GM21367 (cell line): ENCODE data around the gene TMEM39B.
"Not testable (repeated sequence)": the region's sequence is repeated elsewhere in the genome, so short reads cannot be mapped to it uniquely, and the experiment has no call there.

Experiments
- ATAC-seq: cut with Tn5 transposase; IDR thresholded peaks from one replicate; pipeline ENCODE4 v1.9.1; 2021; ENCODE audit not compliant: unreplicated experiment

The TMEM39B gene

GRCh38 chr1:32068957-32069588, 3.7 kb upstream of the TMEM39B start:
- no peak for ATAC-seq

GRCh38 chr1:32071758-32072621, 749 bp upstream of the TMEM39B start:
- no peak for ATAC-seq

GRCh38 chr1:32073299-32074229, 825 bp downstream of the TMEM39B start:
- ATAC-seq, result peak; percentile 28

GRCh38 chr1:32074841-32075240, 2.1 kb downstream of the TMEM39B start:
- ATAC-seq, result no peak

GRCh38 chr1:32077451-32077850, 4.7 kb downstream of the TMEM39B start:
- no peak for ATAC-seq

GRCh38 chr1:32082022-32082421, 9.3 kb downstream of the TMEM39B start:
- no peak for ATAC-seq

- ATAC-seq, result not testable (repeated sequence)
Observed at GRCh38 chr1:32086381-32086780, 13.6 kb downstream of the TMEM39B start.

GRCh38 chr1:32091176-32091575, 18.4 kb downstream of the TMEM39B start:
- no peak for ATAC-seq

- no peak for ATAC-seq
Observed at GRCh38 chr1:32091591-32091990, 18.9 kb downstream of the TMEM39B start.

- ATAC-seq, result no peak
Observed at GRCh38 chr1:32094746-32095521, 22.2 kb downstream of the TMEM39B start.

GRCh38 chr1:32099426-32099825, 26.7 kb downstream of the TMEM39B start:
- ATAC-seq, result no peak

- no peak for ATAC-seq
Observed at GRCh38 chr1:32100359-32100758, 27.6 kb downstream of the TMEM39B start.

GRCh38 chr1:32100807-32101708, 28.3 kb downstream of the TMEM39B start:
- no peak for ATAC-seq

- ATAC-seq, result no peak
Observed at GRCh38 chr1:32104127-32104526, 31.4 kb downstream of the TMEM39B start.

- no peak for ATAC-seq
Observed at GRCh38 chr1:32105338-32105737, 32.6 kb downstream of the TMEM39B start.

GRCh38 chr1:32106663-32107275, 34.0 kb downstream of the TMEM39B start:
- no peak for ATAC-seq

- ATAC-seq, result peak; percentile 47
Observed at GRCh38 chr1:32107742-32108661, 35.3 kb downstream of the TMEM39B start, which contains the start of gene KPNA6. Gene KPNA6, plus strand, starts transcription at chr1:32108056. Its CDS starts 75 bp downstream, at chr1:32108131.
